ENCODE data around the gene GREM2.

The GREM2 gene

GRCh38 chr1:240610636-240611035 is 1.3 kb downstream of the GREM2 start:
- DNase-seq (ENCODE audit: low read depth in 2 of 2), result no peak

- DNase-seq (ENCODE audit: low read depth in 2 of 2), result no peak
Measured at GRCh38 chr1:240609527-240610060, 2.4 kb downstream of the GREM2 start.

- DNase-seq (ENCODE audit: low read depth in 2 of 2), result no peak
Measured at GRCh38 chr1:240608707-240609106, 3.2 kb downstream of the GREM2 start.

GRCh38 chr1:240607006-240607405 is 4.9 kb downstream of the GREM2 start:
- no peak for DNase-seq (ENCODE audit: low read depth in 2 of 2)

- DNase-seq (ENCODE audit: low read depth in 2 of 2), result no peak
Measured at GRCh38 chr1:240602189-240602588, 9.8 kb downstream of the GREM2 start.

GRCh38 chr1:240599830-240600229 is 12.1 kb downstream of the GREM2 start:
- no peak for DNase-seq (ENCODE audit: low read depth in 2 of 2)

- no peak for DNase-seq (ENCODE audit: low read depth in 2 of 2)
Measured at GRCh38 chr1:240599299-240599698, 12.7 kb downstream of the GREM2 start.

- DNase-seq (ENCODE audit: low read depth in 2 of 2), result no peak
Measured at GRCh38 chr1:240598216-240599001, 13.5 kb downstream of the GREM2 start.

- DNase-seq (ENCODE audit: low read depth in 2 of 2), result no peak
Measured at GRCh38 chr1:240597153-240597745, 14.7 kb downstream of the GREM2 start.

GRCh38 chr1:240595476-240595875 is 16.5 kb downstream of the GREM2 start:
- DNase-seq (ENCODE audit: low read depth in 2 of 2), result no peak

- no peak for DNase-seq (ENCODE audit: low read depth in 2 of 2)
Measured at GRCh38 chr1:240591564-240591963, 20.4 kb downstream of the GREM2 start.

GRCh38 chr1:240591078-240591477 is 20.9 kb downstream of the GREM2 start:
- DNase-seq (ENCODE audit: low read depth in 2 of 2), result no peak

GRCh38 chr1:240589585-240590110 is 22.3 kb downstream of the GREM2 start:
- no peak for DNase-seq (ENCODE audit: low read depth in 2 of 2)

GRCh38 chr1:240586006-240586405 is 25.9 kb downstream of the GREM2 start:
- DNase-seq (ENCODE audit: low read depth in 2 of 2), result no peak

- no peak for DNase-seq (ENCODE audit: low read depth in 2 of 2)
Measured at GRCh38 chr1:240582953-240583352, 29.0 kb downstream of the GREM2 start.

GRCh38 chr1:240579511-240579910 is 32.4 kb downstream of the GREM2 start:
- no peak for DNase-seq (ENCODE audit: low read depth in 2 of 2)

- no peak for DNase-seq (ENCODE audit: low read depth in 2 of 2)
Measured at GRCh38 chr1:240577095-240577494, 34.9 kb downstream of the GREM2 start.

- DNase-seq (ENCODE audit: low read depth in 2 of 2), result peak in 1 of 2 donors; percentile 5
Measured at GRCh38 chr1:240575981-240576662, 35.8 kb downstream of the GREM2 start.

- no peak for DNase-seq (ENCODE audit: low read depth in 2 of 2)
Measured at GRCh38 chr1:240572328-240572727, 39.6 kb downstream of the GREM2 start.

- no peak for DNase-seq (ENCODE audit: low read depth in 2 of 2)
Measured at GRCh38 chr1:240571782-240572181, 40.2 kb downstream of the GREM2 start.

GRCh38 chr1:240567066-240567465 is 44.9 kb downstream of the GREM2 start:
- no peak for DNase-seq (ENCODE audit: low read depth in 2 of 2)

- DNase-seq (ENCODE audit: low read depth in 2 of 2), result no peak
Measured at GRCh38 chr1:240562779-240563178, 49.2 kb downstream of the GREM2 start.
